HG03521 (cell line): ENCODE results near the gene RGS4.

Experiments used
- ATAC-seq: cut with Tn5 transposase; IDR thresholded peaks from one replicate; pipeline ENCODE4 v1.9.1; 2021; ENCODE audit warnings: mild to moderate bottlenecking, moderate library complexity; ENCODE audit not compliant: unreplicated experiment

Gene RGS4

GRCh38 chr1:163094589-163094988 lies 25.4 kb downstream of the RGS4 start:
- no peak for ATAC-seq

- no peak for ATAC-seq
These were observed 26.1 kb downstream of the RGS4 start for GRCh38 chr1:163095213-163095612.

- ATAC-seq = no peak
These were observed 33.4 kb downstream of the RGS4 start for GRCh38 chr1:163102590-163102989.

GRCh38 chr1:163104385-163105099 lies 35.4 kb downstream of the RGS4 start:
- no peak for ATAC-seq

- ATAC-seq = no peak
These were observed 37.3 kb downstream of the RGS4 start for GRCh38 chr1:163106364-163106987.

GRCh38 chr1:163107655-163108054 lies 38.5 kb downstream of the RGS4 start:
- ATAC-seq = no peak

GRCh38 chr1:163115887-163116286 lies 46.7 kb downstream of the RGS4 start:
- ATAC-seq = no peak

- ATAC-seq = no peak
These were observed 50.5 kb downstream of the RGS4 start for GRCh38 chr1:163119707-163120106.

GRCh38 chr1:163120372-163120771 lies 51.2 kb downstream of the RGS4 start:
- ATAC-seq = no peak

- no peak for ATAC-seq
These were observed 55.7 kb downstream of the RGS4 start for GRCh38 chr1:163124812-163125211.
